WTC11 (cell line): ENCODE results near the gene PBX4.

Experiments used
- CREM ChIP-seq: sonication (generic); formaldehyde crosslinking; IDR thresholded peaks from 2 replicates; pipeline ENCODE4 v1.8.1; 2022; ENCODE audit warnings: mild to moderate bottlenecking, missing genetic modification reagents, moderate library complexity
- OVOL2 ChIP-seq: fragments of 250-450 bp; sonication (Bioruptor Pico); IDR thresholded peaks from 2 replicates; pipeline ENCODE4 v1.9.0; 2021; ENCODE audit warnings: mild to moderate bottlenecking, borderline replicate concordance
- ZNF138 ChIP-seq: sonication (generic); formaldehyde crosslinking; conservative IDR thresholded peaks from 2 replicates; pipeline ENCODE4 v1.8.1; 2022; ENCODE audit warnings: mild to moderate bottlenecking, moderate library complexity, missing genetic modification reagents
- TF ChIP-seq, protein P1 (sequence below): fragments of 200-600 bp; IDR thresholded peaks from 2 replicates; pipeline ENCODE4 v1.8.0; 2022; ENCODE audit warnings: antibody characterized with exemption
- TF ChIP-seq, protein P2 (sequence below): fragments of 250-450 bp; sonication (Bioruptor Pico); IDR thresholded peaks from 2 replicates; pipeline ENCODE4 v2.1.2; 2022; ENCODE audit warnings: mild to moderate bottlenecking, moderate library complexity

- TF ChIP-seq CREM = no peak
- TF ChIP-seq, protein P1, sequence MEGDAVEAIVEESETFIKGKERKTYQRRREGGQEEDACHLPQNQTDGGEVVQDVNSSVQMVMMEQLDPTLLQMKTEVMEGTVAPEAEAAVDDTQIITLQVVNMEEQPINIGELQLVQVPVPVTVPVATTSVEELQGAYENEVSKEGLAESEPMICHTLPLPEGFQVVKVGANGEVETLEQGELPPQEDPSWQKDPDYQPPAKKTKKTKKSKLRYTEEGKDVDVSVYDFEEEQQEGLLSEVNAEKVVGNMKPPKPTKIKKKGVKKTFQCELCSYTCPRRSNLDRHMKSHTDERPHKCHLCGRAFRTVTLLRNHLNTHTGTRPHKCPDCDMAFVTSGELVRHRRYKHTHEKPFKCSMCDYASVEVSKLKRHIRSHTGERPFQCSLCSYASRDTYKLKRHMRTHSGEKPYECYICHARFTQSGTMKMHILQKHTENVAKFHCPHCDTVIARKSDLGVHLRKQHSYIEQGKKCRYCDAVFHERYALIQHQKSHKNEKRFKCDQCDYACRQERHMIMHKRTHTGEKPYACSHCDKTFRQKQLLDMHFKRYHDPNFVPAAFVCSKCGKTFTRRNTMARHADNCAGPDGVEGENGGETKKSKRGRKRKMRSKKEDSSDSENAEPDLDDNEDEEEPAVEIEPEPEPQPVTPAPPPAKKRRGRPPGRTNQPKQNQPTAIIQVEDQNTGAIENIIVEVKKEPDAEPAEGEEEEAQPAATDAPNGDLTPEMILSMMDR = no peak
- TF ChIP-seq OVOL2 = no peak
- TF ChIP-seq, protein P2, sequence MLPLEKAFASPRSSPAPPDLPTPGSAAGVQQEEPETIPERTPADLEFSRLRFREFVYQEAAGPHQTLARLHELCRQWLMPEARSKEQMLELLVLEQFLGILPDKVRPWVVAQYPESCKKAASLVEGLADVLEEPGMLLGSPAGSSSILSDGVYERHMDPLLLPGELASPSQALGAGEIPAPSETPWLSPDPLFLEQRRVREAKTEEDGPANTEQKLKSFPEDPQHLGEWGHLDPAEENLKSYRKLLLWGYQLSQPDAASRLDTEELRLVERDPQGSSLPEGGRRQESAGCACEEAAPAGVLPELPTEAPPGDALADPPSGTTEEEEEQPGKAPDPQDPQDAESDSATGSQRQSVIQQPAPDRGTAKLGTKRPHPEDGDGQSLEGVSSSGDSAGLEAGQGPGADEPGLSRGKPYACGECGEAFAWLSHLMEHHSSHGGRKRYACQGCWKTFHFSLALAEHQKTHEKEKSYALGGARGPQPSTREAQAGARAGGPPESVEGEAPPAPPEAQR (CRISPR knock-in tag) = no peak
- TF ChIP-seq ZNF138 = no peak
Measured at GRCh38 chr19:19645233-19645870, 26.9 kb upstream of the PBX4 start.
